GM13977 (cell line): ENCODE results near the gene INPP4B.

Experiments used
- DNase-seq: peaks from one replicate; pipeline ENCODE4 v3.0.0; 2012; ENCODE audit warnings: low spot score
- in situ Hi-C: fragments of 300-500 bp; cut with MboI; formaldehyde crosslinking; loops from one replicate; pipeline ENCODE4 v1.12.0; 2022; ENCODE audit warnings: low sequenced_read_pairs, low pct_unique_long_range_greater_than_20kb, mixed read lengths, inconsistent platforms; ENCODE audit not compliant: unreplicated experiment
- TF ChIP-seq, protein P1 (sequence below): IDR thresholded peaks from 2 replicates; pipeline ENCODE4 v1.5.1; 2012; ENCODE audit warnings: mild to moderate bottlenecking, control low read depth; ENCODE audit not compliant: insufficient read depth; ENCODE audit errors: extremely low read depth, missing control alignments

INPP4B gene

DNA sequence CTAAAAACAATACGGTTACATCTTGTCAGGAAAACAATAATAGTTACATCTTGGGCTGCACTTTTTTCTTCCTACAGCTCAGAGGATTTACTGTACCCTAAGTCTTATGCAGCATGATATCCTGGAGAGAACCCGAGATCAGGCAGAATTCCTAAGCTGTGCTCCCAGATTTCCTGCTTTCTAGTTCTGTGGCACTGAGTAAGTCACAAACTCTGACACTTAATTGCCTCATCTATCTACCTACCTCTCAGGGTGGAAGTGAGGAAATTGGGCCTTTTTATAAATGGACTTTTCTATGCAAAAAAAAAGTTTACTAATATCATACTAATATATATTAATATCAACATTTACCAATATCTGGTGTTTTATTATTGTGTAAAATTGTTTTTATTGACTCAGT lies 438.5 kb downstream of the INPP4B start:
- TF ChIP-seq, protein P1, sequence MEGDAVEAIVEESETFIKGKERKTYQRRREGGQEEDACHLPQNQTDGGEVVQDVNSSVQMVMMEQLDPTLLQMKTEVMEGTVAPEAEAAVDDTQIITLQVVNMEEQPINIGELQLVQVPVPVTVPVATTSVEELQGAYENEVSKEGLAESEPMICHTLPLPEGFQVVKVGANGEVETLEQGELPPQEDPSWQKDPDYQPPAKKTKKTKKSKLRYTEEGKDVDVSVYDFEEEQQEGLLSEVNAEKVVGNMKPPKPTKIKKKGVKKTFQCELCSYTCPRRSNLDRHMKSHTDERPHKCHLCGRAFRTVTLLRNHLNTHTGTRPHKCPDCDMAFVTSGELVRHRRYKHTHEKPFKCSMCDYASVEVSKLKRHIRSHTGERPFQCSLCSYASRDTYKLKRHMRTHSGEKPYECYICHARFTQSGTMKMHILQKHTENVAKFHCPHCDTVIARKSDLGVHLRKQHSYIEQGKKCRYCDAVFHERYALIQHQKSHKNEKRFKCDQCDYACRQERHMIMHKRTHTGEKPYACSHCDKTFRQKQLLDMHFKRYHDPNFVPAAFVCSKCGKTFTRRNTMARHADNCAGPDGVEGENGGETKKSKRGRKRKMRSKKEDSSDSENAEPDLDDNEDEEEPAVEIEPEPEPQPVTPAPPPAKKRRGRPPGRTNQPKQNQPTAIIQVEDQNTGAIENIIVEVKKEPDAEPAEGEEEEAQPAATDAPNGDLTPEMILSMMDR, result no peak

DNA sequence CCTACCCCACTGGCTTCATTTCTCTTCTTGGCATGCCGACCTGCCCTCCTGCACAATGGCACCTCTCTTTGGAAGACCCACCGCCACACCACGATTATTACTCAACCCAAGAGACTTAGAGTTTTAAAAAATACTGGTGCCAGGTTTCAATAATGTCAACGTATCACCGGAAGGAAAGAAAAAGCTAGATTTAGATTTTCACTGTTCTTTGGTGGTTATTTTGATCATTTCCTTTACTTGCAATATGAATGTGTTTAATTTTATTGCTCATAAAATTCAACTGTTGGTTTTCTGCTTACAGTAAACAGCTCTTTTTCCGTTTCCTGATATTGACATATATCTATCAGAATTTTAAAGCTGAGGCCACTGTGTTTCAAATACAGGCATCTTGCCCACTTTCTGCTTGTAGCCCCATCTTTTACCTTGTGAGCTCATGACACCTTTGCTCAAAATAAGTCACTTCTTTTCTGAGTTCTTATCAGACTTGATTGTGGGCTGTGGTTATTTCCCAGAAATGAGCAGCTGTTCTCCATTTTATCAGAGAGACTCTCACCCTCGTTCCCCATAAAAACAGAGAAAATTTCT lies 439.1 kb downstream of the INPP4B start:
- in situ Hi-C loops, result no loop called here
- TF ChIP-seq, protein P1, result no peak
- DNase-seq, result no peak

More for the DNA sequence above, 438.5 kb downstream of the INPP4B start:
- in situ Hi-C loops, result no loop called here
- DNase-seq, result no peak

DNA sequence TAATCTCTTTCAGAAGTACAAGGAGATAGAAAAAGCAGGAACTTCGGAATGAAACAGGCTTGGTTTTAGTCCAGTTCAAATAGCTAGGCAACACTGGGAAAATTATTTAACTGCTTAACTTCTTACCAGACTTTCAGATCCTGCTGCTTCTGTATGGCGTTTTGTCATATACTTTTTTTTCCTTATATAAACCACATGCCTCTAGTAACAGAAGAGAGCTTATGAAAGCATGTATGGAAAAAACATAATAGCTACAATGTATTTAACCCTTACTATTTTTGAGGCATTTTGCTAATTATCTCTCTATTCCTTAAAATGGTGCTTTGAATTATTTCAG lies 439.6 kb downstream of the INPP4B start:
- in situ Hi-C loops, result no loop called here
- TF ChIP-seq, protein P1, result no peak
- no peak for DNase-seq

DNA sequence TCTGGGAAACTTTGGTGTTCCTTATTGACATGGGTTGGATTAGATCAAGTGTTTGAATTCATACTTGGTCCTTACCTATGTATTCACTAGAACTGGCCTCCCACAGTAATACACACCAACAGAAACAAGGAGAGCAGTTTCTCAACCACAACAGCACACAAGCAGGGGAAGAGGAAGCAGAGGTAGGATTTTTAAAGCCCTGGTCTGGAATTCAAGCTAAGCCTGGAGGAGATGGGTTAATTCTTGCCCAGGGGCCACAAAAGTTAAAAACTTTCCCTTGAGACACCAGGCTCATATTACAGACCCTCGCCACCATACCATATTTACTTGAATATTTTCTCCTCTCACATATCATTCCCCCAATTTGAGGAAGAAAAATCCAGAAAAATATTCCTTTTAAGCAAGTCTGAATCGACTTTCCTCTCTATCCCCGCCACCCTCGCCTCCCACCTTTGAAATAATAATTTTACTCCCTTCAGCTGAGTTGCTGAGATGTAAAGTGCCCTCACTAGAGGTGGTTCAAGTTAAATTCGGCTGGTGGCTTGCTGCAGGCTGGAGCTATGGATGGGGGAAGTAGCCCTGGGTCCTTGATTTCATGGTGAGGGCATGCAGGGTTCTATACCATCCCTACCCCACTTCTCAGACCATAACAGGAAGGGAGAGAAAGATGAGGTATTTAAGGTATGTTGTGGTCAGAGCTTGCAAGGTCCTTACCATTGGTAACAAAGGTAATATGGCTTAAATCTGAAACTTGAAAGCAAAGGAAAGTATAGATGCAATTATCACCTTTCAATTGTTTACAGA lies 440.2 kb downstream of the INPP4B start:
- DNase-seq, result no peak
- in situ Hi-C loops, result no loop called here
- TF ChIP-seq, protein P1, result no peak

DNA sequence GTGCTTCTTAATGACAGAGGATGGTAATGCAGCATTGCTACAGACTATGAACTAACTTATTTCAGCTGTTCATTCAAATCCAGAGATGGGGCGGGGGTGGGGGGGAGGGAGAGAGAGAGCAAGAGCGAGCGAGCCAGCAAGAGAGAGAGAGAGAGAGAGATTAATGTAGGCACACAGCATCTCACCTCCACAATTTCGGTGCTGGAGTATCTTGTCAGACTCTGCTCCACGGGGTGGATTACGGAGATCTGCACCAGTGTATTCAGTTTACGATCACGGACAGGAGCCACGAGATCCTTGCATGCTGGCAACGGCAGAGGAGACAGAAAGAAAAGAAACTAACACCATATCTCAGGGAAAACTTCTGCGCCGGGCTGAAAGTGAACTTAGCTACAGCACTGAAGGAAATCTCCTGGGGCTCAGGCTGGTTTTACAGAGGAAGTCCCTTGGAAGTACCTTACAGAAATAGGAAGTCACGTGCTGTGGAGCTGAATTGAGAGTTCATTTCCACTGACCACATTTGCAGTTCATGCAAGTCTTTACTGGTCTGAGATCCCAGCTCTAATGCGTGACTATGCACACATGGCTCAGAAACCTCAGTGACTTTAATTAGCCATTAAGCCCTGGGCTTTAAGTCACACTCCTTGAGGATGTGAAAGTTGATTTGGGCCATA lies 440.9 kb downstream of the INPP4B start:
- no peak for DNase-seq
- in situ Hi-C loops, result no loop called here
- TF ChIP-seq, protein P1, result no peak

DNA sequence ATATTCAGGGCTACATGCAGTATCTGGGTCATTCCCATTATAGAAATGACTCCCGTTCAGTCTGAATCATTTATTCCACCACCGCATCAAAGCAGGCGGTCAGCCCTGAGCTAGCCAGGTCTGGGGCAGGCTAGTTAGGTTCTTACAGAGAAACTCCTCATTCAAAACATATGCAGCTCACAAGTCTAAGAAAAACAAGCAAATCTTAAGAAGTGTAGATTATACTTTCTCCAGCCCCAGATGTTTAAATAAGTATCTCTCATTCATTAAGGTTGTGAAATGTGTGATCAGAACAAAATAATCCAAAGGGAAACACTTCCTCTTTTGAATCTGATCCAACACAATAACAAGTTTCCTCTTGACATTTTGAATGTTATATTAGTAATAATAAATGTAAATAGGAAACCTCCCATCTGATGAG lies 441.9 kb downstream of the INPP4B start:
- in situ Hi-C loops, result no loop called here
- TF ChIP-seq, protein P1, result no peak
- no peak for DNase-seq
